ENCODE measurements around the gene WFDC13. TPM values are rescaled to one million over a fixed set of nuclear protein-coding genes. Genes with fewer than 3 reads are reported as not detected.

The WFDC13 gene
- total and polyA plus RNA-seq, 2 of the 8 experiments (the other 6 are each of a cell fraction or from before 2014, with no cell fraction given) = not detected

DNA sequence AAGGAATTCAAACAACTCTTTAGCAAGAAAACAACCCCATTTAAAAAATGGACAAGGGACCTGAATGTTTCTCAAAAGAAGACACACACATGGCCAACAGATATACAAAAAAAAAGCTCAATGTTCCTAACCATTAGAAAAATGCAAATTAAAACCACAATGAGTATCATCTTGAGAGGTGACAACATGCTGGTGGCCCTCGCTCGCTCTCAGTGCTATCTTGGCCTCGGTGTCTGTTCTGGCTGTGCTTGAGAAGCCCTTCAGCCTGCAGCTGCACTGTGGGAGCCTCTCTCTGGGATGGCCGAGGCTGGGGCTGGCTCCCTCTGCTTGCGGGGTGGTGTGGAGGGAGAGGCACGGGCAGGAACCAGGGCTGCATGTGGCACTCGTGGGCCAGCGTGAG lies 33.7 kb downstream of the WFDC13 start (continued):
- TF ChIP-seq, protein P1, sequence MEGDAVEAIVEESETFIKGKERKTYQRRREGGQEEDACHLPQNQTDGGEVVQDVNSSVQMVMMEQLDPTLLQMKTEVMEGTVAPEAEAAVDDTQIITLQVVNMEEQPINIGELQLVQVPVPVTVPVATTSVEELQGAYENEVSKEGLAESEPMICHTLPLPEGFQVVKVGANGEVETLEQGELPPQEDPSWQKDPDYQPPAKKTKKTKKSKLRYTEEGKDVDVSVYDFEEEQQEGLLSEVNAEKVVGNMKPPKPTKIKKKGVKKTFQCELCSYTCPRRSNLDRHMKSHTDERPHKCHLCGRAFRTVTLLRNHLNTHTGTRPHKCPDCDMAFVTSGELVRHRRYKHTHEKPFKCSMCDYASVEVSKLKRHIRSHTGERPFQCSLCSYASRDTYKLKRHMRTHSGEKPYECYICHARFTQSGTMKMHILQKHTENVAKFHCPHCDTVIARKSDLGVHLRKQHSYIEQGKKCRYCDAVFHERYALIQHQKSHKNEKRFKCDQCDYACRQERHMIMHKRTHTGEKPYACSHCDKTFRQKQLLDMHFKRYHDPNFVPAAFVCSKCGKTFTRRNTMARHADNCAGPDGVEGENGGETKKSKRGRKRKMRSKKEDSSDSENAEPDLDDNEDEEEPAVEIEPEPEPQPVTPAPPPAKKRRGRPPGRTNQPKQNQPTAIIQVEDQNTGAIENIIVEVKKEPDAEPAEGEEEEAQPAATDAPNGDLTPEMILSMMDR (IDR thresholded peaks at IDR 0.05; ENCODE audit: control extremely low read depth in 1 of 3, insufficient read depth in 1 of 3, low read depth in 1 of 3, low read length in 3 of 3) = no peak
- TF ChIP-seq MAFK (IDR thresholded peaks at IDR 0.05; ENCODE audit: low read depth, low read length) = no peak
- no peak for TF ChIP-seq RBBP5 (IDR thresholded peaks at IDR 0.05; ENCODE audit: borderline replicate concordance, low read depth, low read length)
- TF ChIP-seq HDAC2 (IDR thresholded peaks at IDR 0.05; ENCODE audit: borderline replicate concordance in 1 of 2, low read depth in 2 of 2, low read length in 2 of 2) = no peak

All from H1 (cell line).